ENCODE data around the gene SNRPF. TPM values are rescaled to one million over a fixed set of nuclear protein-coding genes. Genes with fewer than 3 reads are reported as not detected.

The SNRPF gene
- polyA plus RNA-seq, 5 donors, result 79.9 to 101 (median 88.2) TPM

DNA sequence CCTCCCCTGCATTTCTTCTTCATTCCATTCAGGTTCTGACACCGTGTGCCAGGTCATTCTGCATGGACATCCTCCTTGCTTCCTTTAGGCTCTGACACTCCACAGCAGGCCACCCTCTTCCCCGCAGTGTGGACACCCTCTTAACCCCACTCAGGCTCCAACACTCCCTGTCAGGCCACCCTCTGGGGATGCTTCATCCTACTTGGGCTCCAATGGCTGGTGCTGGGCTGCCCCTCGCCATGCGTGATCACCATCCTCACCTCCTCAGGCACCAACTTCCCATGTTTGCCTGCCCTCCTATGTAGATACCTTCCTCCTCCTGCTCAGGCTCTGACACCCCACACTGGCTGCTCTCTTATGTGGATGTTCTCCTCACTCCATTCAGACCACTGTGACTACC is 6.6 kb upstream of the SNRPF start:
- DNase-seq, result no peak

DNA sequence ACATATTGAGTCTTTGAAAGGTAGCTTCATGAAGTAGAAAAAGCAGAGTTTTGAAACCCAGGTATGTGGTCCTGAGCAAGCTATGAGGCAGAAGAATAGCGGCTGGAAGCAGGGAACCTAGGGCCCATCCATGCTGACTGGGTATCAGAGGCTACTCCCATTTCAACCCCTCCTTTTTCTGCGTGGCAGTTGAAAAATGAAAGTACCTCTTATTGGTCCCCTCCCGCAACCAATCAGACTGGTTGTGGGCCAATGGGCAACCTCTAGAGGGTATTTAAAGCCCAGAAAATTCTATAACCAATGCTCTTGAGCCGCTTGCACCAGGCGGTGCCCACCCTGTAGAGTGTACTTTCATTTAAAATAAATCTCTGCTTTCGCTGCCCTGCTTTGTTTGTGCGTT is 1.6 kb upstream of the SNRPF start:
- DNase-seq, result no peak

GRCh38 chr12:95857799-95858198 is 953 bp upstream of the SNRPF start:
- DNase-seq, result no peak

GRCh38 chr12:95859344-95859816 is 628 bp downstream of the SNRPF start:
- DNase-seq, result no peak

GRCh38 chr12:95859947-95860850 is 1.4 kb downstream of the SNRPF start:
- no peak for DNase-seq

DNA sequence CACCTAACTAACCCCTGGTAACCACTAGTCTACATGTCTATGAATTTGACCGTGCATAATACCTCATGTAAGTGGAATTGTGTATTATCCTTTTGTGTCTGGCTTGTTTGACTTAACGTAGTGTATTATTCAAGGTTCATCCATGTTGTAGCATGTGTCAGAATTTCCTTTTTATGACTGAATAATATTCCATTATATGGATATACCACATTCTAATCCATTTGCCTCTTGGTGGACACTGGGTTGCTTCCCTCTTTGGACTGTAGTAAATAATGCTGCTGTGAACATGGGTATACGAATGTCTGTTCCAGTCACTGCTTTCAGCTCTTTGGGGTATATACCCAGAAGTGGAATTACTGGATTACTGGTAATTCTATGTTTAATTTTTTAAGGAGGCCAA is 3.3 kb downstream of the SNRPF start:
- no peak for DNase-seq

DNA sequence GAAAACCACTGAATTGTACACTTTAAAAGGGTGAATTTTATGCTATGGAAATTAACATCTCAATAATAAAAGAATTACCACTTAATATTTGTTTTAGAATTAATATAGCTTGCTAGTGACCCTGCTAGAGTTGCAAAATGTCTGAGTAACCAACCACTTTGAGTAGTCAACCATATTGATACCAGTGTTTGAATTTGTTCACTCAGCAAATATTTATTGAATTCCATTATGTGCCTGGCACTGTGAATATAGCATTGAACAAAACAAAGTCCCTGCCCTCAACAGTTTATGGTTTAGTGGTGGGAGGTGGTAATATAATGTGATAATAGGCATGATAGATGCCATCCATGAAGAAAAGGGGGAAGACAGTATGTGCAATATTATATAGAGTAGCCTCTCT is 4.6 kb downstream of the SNRPF start:
- no peak for DNase-seq

- no peak for DNase-seq
Observed at GRCh38 chr12:95870897-95871296, 12.1 kb downstream of the SNRPF start.

DNA sequence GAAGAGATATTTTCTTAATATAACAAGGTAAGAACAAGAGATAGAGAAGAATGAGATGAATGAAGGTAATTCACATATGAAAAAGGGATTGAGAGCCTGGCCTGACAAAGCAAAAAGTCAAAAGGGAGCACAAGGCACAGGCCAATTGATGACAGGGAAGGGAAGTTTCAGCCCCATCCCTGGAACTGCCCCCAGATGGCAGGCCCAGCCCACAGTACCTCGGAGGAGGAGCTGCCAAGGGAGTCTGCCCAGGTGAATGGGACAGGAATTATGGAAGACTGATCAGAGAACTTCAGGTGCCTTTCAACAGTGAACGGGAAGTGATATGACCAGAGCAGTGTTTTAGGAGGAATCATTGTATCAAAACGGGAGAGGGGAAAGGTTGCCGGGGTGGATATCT is 15.7 kb downstream of the SNRPF start:
- DNase-seq, result no peak

GRCh38 chr12:95877622-95878021 is 18.9 kb downstream of the SNRPF start:
- DNase-seq, result no peak

- no peak for DNase-seq
Observed at GRCh38 chr12:95880895-95881294, 22.1 kb downstream of the SNRPF start.

- DNase-seq, result no peak
Observed at GRCh38 chr12:95881331-95881955, 22.7 kb downstream of the SNRPF start.

GRCh38 chr12:95882080-95882479 is 23.3 kb downstream of the SNRPF start:
- DNase-seq, result no peak

- no peak for DNase-seq
Observed at GRCh38 chr12:95882873-95883272, 24.1 kb downstream of the SNRPF start.

DNA sequence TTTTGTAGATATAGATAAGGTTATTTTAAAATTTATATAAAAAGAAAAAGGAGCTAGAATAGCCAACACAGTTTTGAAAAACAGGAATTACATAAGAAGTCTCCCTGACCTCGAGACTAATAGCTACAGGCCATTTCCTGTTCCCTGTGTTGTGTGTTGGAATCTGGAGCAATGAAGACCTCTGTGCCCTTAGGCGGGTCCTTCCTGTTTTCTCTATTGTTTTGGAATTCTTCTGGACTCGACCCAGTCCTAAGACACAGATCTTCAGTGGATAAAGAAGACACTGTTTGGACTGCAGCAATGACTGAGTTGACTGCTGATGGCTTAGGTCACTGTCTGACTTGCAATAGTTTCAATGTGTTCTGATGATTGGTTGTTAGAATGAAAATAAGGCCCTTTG is 26.2 kb downstream of the SNRPF start:
- DNase-seq, result no peak

DNA sequence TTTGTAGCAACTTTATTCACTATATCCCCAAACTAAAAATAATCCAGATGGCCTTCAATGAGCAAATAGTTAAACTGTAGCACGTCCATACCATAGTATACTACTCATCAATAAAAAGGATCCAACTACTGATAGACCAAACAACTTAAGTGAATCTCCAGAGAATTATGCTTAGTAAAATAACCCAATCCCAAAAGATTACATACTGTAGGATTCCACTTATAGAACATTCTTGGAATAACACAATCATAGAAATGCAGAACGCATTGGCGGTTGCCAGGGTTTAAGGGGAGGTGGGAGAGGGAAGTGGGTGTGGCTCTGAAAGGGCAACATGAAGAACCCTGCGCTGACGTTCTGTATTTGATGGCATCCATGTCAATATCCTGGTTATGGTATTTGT is 28.6 kb downstream of the SNRPF start:
- no peak for DNase-seq

GRCh38 chr12:95890958-95891357 is 32.2 kb downstream of the SNRPF start:
- DNase-seq, result no peak

- DNase-seq, result no peak
Observed at GRCh38 chr12:95896846-95897245, 38.1 kb downstream of the SNRPF start.

GRCh38 chr12:95898081-95898480 is 39.3 kb downstream of the SNRPF start:
- DNase-seq, result no peak

GRCh38 chr12:95908573-95908972 is 49.8 kb downstream of the SNRPF start:
- no peak for DNase-seq

- DNase-seq, result no peak
Observed at GRCh38 chr12:95909871-95910270, 51.1 kb downstream of the SNRPF start.

All from right lung (tissue), 5 donors.